ENCODE results near the gene LY86. TPM values are rescaled to one million over a fixed set of nuclear protein-coding genes. Genes with fewer than 3 reads are reported as not detected.

LY86 gene
- total and polyA plus RNA-seq, 10 of the 15 experiments (the other 5 are each of a cell fraction or from before 2014, with no cell fraction given): 68.2 to 457 (median 128) TPM

DNA sequence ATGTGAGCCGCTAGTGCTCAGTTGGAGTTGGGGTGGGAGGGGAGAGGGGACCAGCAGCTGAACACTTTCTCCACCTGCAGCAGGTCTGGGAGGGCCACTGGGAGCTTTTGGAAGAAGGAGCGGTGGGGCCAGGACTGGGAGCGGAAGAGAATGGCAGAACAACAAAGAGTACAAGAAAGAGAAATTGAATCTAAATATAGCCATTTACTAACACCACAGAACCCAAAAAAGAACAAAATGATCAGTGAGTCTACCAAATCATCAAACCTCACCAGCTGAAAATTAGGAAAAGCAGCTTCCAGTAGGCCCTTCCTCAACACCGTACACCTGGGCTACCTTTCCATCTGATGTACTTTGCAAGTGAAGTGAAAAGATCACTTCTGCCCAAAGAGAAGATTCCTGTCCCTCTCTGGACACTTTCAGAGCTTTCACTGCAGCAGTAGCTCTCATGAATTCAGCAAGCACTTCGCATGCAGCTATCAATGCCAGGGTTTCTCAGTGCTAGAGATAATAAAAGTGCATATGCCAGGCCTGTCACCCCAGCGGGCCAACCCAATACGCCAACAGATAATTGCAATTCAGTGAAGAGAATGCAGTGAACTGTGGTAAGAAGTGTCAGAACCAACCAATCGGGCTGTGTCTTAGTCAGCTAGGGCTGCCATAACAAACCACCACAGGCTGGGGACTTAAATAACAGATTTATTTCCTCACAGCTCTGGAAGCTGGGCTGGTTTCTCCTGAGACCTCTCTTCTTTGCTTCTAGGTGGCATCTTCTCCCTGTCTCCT lies 597 bp downstream of the LY86 start (continued):
- TF ChIP-seq, protein P1, sequence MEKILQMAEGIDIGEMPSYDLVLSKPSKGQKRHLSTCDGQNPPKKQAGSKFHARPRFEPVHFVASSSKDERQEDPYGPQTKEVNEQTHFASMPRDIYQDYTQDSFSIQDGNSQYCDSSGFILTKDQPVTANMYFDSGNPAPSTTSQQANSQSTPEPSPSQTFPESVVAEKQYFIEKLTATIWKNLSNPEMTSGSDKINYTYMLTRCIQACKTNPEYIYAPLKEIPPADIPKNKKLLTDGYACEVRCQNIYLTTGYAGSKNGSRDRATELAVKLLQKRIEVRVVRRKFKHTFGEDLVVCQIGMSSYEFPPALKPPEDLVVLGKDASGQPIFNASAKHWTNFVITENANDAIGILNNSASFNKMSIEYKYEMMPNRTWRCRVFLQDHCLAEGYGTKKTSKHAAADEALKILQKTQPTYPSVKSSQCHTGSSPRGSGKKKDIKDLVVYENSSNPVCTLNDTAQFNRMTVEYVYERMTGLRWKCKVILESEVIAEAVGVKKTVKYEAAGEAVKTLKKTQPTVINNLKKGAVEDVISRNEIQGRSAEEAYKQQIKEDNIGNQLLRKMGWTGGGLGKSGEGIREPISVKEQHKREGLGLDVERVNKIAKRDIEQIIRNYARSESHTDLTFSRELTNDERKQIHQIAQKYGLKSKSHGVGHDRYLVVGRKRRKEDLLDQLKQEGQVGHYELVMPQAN (conservative IDR thresholded peaks at IDR 0.05): 0 out of 2 replicates have a peak, but pooled peaks have one; percentile 9
- TF ChIP-seq YY1 (IDR thresholded peaks at IDR 0.05; ENCODE audit: low read depth, low read length) (peak; percentile 8; the same call in 1 of the 2 replicates), BCL11A (IDR thresholded peaks at IDR 0.05; ENCODE audit: low read depth, low read length) (no peak), WRNIP1 (IDR thresholded peaks at IDR 0.05; ENCODE audit: borderline replicate concordance, low read depth, low read length) (no peak; the same call in 1 of the 2 replicates), ESRRA (IDR thresholded peaks at IDR 0.05; ENCODE audit: low read length) (no peak), MEF2B (IDR thresholded peaks at IDR 0.05; ENCODE audit: partially characterized antibody, poor library complexity, severe bottlenecking) (no peak), YBX1 (IDR thresholded peaks at IDR 0.05) (no peak), JUNB (IDR thresholded peaks at IDR 0.05) (no peak), SIX5 (IDR thresholded peaks at IDR 0.05; ENCODE audit: low read depth, low read length, severe bottlenecking) (no peak), SPI1 (IDR thresholded peaks at IDR 0.05; ENCODE audit: borderline replicate concordance, insufficient read depth, low read depth, low read length) (no peak), ZNF217 (IDR thresholded peaks at IDR 0.05) (no peak), NFIC (IDR thresholded peaks at IDR 0.05; ENCODE audit: low read depth, low read length) (no peak), CREB1 (IDR thresholded peaks at IDR 0.05; ENCODE audit: low read depth) (no peak), SP1 (IDR thresholded peaks at IDR 0.05; ENCODE audit: low read depth, low read length) (no peak), EED (IDR thresholded peaks at IDR 0.05; ENCODE audit: low read depth) (no peak), RUNX3 (IDR thresholded peaks at IDR 0.05; ENCODE audit: low read length) (no peak), CBX3 (IDR thresholded peaks at IDR 0.05; ENCODE audit: borderline replicate concordance, low read depth) (no peak), POU2F2 (IDR thresholded peaks at IDR 0.05; ENCODE audit: borderline replicate concordance, low read depth, low read length) (0 out of 3 replicates have a peak, but pooled peaks have one; percentile 15), NR2C1 (IDR thresholded peaks at IDR 0.05) (no peak), EGR1 (IDR thresholded peaks at IDR 0.05; ENCODE audit: borderline replicate concordance in 1 of 2, low read depth in 2 of 2, low read length in 2 of 2) (no peak), ZSCAN29 (IDR thresholded peaks at IDR 0.05) (no peak)
- TF ChIP-seq, protein P2, sequence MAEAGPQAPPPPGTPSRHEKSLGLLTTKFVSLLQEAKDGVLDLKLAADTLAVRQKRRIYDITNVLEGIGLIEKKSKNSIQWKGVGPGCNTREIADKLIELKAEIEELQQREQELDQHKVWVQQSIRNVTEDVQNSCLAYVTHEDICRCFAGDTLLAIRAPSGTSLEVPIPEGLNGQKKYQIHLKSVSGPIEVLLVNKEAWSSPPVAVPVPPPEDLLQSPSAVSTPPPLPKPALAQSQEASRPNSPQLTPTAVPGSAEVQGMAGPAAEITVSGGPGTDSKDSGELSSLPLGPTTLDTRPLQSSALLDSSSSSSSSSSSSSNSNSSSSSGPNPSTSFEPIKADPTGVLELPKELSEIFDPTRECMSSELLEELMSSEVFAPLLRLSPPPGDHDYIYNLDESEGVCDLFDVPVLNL (IDR thresholded peaks at IDR 0.05; ENCODE audit: low read depth, low read length): no peak
- TF ChIP-seq, protein P3, sequence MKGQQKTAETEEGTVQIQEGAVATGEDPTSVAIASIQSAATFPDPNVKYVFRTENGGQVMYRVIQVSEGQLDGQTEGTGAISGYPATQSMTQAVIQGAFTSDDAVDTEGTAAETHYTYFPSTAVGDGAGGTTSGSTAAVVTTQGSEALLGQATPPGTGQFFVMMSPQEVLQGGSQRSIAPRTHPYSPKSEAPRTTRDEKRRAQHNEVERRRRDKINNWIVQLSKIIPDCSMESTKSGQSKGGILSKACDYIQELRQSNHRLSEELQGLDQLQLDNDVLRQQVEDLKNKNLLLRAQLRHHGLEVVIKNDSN (IDR thresholded peaks at IDR 0.05; ENCODE audit: borderline replicate concordance, extremely low read length, insufficient read depth, low read depth, low read length): no peak
- TF ChIP-seq, protein P4, sequence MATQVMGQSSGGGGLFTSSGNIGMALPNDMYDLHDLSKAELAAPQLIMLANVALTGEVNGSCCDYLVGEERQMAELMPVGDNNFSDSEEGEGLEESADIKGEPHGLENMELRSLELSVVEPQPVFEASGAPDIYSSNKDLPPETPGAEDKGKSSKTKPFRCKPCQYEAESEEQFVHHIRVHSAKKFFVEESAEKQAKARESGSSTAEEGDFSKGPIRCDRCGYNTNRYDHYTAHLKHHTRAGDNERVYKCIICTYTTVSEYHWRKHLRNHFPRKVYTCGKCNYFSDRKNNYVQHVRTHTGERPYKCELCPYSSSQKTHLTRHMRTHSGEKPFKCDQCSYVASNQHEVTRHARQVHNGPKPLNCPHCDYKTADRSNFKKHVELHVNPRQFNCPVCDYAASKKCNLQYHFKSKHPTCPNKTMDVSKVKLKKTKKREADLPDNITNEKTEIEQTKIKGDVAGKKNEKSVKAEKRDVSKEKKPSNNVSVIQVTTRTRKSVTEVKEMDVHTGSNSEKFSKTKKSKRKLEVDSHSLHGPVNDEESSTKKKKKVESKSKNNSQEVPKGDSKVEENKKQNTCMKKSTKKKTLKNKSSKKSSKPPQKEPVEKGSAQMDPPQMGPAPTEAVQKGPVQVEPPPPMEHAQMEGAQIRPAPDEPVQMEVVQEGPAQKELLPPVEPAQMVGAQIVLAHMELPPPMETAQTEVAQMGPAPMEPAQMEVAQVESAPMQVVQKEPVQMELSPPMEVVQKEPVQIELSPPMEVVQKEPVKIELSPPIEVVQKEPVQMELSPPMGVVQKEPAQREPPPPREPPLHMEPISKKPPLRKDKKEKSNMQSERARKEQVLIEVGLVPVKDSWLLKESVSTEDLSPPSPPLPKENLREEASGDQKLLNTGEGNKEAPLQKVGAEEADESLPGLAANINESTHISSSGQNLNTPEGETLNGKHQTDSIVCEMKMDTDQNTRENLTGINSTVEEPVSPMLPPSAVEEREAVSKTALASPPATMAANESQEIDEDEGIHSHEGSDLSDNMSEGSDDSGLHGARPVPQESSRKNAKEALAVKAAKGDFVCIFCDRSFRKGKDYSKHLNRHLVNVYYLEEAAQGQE (IDR thresholded peaks at IDR 0.05; ENCODE audit: low read depth, low read length): no peak

Measured in GM12878 (cell line).